Measurements from ENCODE around the gene DXO.

Gene DXO

GRCh38 chr6:31958741-31959739 is 12.9 kb downstream of the DXO start, which contains the start of the genes NELFE and SKIC2:
NELFE (minus strand) TSS chr6:31958971; CDS start chr6:31958446, 525 bp downstream.
SKIC2 (plus strand) TSS chr6:31959175; CDS start chr6:31959193, 18 bp downstream.
- Histone ChIP-seq H3K36me3 (peaks cover 71% of the 10 kb centered on the region), H3K4me3 (ENCODE audit: low read depth in 1 of 2, low read length in 1 of 2) (peak within 1 kb of the TSS; percentile 87 to 88)

GRCh38 chr6:31958412-31958740 is 13.6 kb downstream of the DXO start:
- no peak for TF ChIP-seq CTCF (IDR thresholded peaks at IDR 0.05)
- H3K36me3 ChIP-seq: peaks cover 71% of the 10 kb centered on the region
- H3K4me3 ChIP-seq (ENCODE audit: low read depth in 1 of 2, low read length in 1 of 2): peak overlapping the region; percentile 87 to 88
- H3K4me1 ChIP-seq (ENCODE audit: control insufficient read depth in 1 of 2, insufficient read depth in 1 of 2, low read depth in 1 of 2, low read length in 1 of 2): peaks cover 17 to 18% of the 10 kb centered on the region in 2 experiments
- H3K27ac ChIP-seq: peak overlapping the region; percentile 90
- H3K27me3 ChIP-seq: no peaks in the 10 kb centered on the region
- no peaks in the 10 kb centered on the region for H3K9me3 ChIP-seq

More at GRCh38 chr6:31958741-31959739, 12.9 kb downstream of the DXO start, which contains the start of the genes NELFE and SKIC2:
- Histone ChIP-seq H3K27me3 (no peaks in the 10 kb centered on the region), H3K9me3 (no peaks in the 10 kb centered on the region), H3K27ac (peak within 1 kb of the TSS; percentile 90), H3K4me1 (ENCODE audit: control insufficient read depth in 1 of 2, insufficient read depth in 1 of 2, low read depth in 1 of 2, low read length in 1 of 2) (peaks cover 17 to 18% of the 10 kb centered on the region in 2 experiments)
- peak; percentile 16 for TF ChIP-seq CTCF (IDR thresholded peaks at IDR 0.05)

- Histone ChIP-seq H3K9me3 (no peaks in the 10 kb centered on the region), H3K4me1 (ENCODE audit: control insufficient read depth in 1 of 2, insufficient read depth in 1 of 2, low read depth in 1 of 2, low read length in 1 of 2) (peaks cover 17 to 18% of the 10 kb centered on the region in 2 experiments), H3K4me3 (ENCODE audit: low read depth in 1 of 2, low read length in 1 of 2) (no peak overlapping the region), H3K27ac (no peak overlapping the region), H3K36me3 (peaks cover 71% of the 10 kb centered on the region), H3K27me3 (no peaks in the 10 kb centered on the region)
- TF ChIP-seq CTCF (IDR thresholded peaks at IDR 0.05): no peak
These were observed 15.1 kb downstream of the DXO start for GRCh38 chr6:31956796-31957195.

- H3K27ac ChIP-seq: no peak overlapping the region
These were observed 17.4 kb downstream of the DXO start for GRCh38 chr6:31954511-31954910.

GRCh38 chr6:31952890-31953289 is 19.0 kb downstream of the DXO start:
- Histone ChIP-seq H3K36me3 (peaks cover 63% of the 10 kb centered on the region), H3K27ac (no peak overlapping the region), H3K4me3 (ENCODE audit: low read depth in 1 of 2, low read length in 1 of 2) (no peak overlapping the region), H3K9me3 (no peaks in the 10 kb centered on the region), H3K27me3 (peaks cover 1% of the 10 kb centered on the region), H3K4me1 (ENCODE audit: control insufficient read depth in 1 of 2, insufficient read depth in 1 of 2, low read depth in 1 of 2, low read length in 1 of 2) (peaks cover 2% of the 10 kb centered on the region in 2 experiments)
- TF ChIP-seq CTCF (IDR thresholded peaks at IDR 0.05): no peak

More at GRCh38 chr6:31954511-31954910, 17.4 kb downstream of the DXO start:
- peaks cover 13 to 14% of the 10 kb centered on the region in 2 experiments for H3K4me1 ChIP-seq (ENCODE audit: control insufficient read depth in 1 of 2, insufficient read depth in 1 of 2, low read depth in 1 of 2, low read length in 1 of 2)
- no peaks in the 10 kb centered on the region for H3K9me3 ChIP-seq
- no peaks in the 10 kb centered on the region for H3K27me3 ChIP-seq
- TF ChIP-seq CTCF (IDR thresholded peaks at IDR 0.05): no peak
- H3K36me3 ChIP-seq: peaks cover 63% of the 10 kb centered on the region
- H3K4me3 ChIP-seq (ENCODE audit: low read depth in 1 of 2, low read length in 1 of 2): no peak overlapping the region

All from neutrophil (primary cell).